ENCODE data around the gene PDE4D.
A peak's percentile ranks its signal among the peaks of the same experiment; 100 is the strongest.

Gene PDE4D

DNA sequence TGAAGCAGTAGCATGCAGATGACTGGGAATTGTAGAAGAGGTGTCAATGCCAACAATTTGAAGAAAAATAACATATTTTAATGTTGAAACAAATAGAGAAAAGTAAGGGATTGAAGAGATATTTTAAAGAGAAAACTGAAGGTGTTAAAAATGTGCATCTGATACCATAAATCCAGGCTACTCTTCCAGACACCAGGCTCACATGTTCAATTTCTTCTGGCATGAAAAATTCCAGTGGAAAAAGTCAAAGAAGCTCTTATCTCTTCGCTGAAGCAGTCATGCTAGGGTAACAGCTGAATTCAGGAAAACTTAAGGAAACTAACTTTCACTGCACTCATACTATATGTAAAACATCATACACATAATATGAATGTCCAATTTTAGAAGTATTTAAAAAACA lies 335.0 kb downstream of the PDE4D start:
- no peak overlapping the region for H3K4me3 ChIP-seq (ENCODE audit: low read length)
- TF ChIP-seq, protein P1, sequence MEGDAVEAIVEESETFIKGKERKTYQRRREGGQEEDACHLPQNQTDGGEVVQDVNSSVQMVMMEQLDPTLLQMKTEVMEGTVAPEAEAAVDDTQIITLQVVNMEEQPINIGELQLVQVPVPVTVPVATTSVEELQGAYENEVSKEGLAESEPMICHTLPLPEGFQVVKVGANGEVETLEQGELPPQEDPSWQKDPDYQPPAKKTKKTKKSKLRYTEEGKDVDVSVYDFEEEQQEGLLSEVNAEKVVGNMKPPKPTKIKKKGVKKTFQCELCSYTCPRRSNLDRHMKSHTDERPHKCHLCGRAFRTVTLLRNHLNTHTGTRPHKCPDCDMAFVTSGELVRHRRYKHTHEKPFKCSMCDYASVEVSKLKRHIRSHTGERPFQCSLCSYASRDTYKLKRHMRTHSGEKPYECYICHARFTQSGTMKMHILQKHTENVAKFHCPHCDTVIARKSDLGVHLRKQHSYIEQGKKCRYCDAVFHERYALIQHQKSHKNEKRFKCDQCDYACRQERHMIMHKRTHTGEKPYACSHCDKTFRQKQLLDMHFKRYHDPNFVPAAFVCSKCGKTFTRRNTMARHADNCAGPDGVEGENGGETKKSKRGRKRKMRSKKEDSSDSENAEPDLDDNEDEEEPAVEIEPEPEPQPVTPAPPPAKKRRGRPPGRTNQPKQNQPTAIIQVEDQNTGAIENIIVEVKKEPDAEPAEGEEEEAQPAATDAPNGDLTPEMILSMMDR (IDR thresholded peaks at IDR 0.05; ENCODE audit: insufficient read depth, low read depth, low read length, missing control alignments) = no peak
- DNase-seq (ENCODE audit: low read depth) = no peak

DNA sequence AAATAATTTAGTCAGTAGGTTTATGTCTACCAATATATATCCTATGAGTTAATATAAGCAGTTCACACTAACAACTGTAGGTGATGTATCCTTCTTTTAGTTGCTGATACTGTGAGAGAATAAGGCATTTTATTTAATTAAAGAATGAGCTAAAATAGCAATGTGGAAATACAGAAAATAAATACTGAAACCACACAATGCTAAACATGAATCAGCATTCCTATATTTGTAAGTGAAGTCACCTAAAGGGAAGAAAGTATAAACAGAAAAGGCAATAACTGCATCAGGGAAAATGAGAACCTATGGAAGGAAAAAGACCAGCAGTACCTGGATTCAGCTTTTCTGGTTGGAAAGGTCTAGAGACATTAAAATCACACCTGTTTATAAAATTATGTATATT lies 336.0 kb downstream of the PDE4D start:
- no peak for DNase-seq (ENCODE audit: low read depth)
- TF ChIP-seq, protein P1 (IDR thresholded peaks at IDR 0.05; ENCODE audit: insufficient read depth, low read depth, low read length, missing control alignments) = no peak
- H3K4me3 ChIP-seq (ENCODE audit: low read length) = no peak overlapping the region

DNA sequence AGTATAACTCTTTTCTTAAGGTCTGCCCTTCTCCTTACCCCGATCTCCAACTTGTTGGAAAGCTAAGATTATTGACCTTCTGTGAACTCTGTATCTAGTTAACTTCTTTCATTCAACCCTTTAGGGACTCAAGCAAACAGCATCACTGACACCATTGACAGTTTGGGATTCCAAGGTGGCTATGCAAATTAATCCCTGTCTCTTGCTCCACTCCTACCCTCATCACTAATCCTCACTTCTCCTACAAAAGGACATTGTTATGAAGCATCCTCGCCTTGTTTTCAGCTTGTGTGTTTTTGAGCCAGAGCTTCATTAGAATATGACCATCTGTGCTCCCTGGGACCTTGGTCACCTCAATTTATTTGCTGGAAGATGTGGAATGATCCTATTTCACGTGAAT lies 337.9 kb downstream of the PDE4D start:
- TF ChIP-seq, protein P1 (IDR thresholded peaks at IDR 0.05; ENCODE audit: insufficient read depth, low read depth, low read length, missing control alignments) = no peak
- no peak for DNase-seq (ENCODE audit: low read depth)

DNA sequence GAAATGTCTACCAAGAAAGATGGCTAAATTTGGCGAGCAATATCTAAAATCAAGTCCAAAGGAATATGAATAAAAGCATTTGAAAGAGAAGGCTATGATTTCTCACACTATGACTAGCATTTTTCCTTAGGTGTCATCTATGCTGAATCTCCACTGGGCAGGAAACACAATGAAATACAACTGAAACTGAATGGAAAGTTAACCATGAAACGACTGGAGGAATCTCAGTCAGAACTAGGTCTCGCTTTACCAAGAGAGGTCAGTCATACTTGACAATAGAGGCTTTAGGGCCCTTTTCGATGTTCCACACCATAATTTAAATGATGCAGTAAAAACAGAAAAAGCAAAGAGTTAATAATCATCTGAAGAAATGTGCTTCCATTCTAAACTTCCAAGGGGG lies 339.0 kb downstream of the PDE4D start:
- TF ChIP-seq, protein P1 (IDR thresholded peaks at IDR 0.05; ENCODE audit: insufficient read depth, low read depth, low read length, missing control alignments) = no peak
- DNase-seq (ENCODE audit: low read depth) = no peak
- no peak overlapping the region for H3K4me3 ChIP-seq (ENCODE audit: low read length)

More for the DNA sequence above, 337.9 kb downstream of the PDE4D start:
- no peak overlapping the region for H3K4me3 ChIP-seq (ENCODE audit: low read length)

DNA sequence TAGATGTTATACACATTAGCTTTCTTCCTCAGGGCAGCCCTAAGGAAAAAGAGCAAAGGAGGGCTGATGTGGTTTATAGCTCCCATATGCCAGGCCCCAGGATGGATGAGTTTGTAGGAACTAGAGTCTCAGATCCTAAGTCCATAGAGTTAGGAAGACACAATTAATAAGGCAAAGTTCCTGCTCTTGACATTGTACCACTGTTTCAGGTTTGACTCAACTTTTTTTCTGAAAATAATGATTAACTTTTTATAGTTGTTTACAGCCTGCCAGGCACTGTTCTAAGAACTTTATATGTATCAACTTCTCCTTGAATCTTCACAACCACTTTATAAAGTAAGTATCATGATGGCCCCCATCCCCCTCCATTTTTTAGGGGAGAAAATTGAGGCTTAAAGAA lies 339.5 kb downstream of the PDE4D start:
- DNase-seq (ENCODE audit: low read depth) = no peak
- TF ChIP-seq, protein P1 (IDR thresholded peaks at IDR 0.05; ENCODE audit: insufficient read depth, low read depth, low read length, missing control alignments) = no peak
- H3K4me3 ChIP-seq (ENCODE audit: low read length) = no peak overlapping the region

DNA sequence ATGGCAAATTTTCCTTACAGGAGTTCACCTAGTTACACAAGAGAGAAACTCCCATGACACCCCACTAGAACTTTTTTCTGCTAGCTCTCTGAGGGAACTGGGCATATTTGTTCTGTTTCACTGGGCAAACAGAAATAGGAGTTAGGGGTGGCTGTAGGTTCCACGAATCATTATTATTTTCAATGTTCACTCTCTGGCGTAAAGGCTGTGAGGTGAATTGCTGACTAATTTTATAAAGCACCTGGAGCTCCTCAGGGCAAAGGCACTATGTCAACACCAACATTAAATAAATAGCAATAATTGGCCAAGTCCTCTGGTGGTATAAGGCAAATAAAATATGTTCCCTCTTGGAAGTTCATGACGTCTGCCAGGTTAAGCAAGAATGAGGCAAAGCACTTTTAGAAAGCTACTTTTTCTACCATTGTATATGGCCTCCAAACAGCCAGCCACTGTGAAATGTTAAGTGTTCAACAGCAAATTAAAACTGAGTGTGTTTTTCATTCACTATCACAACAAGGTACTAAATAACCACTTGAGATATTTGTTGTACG lies 344.6 kb downstream of the PDE4D start:
- DNase-seq (ENCODE audit: low read depth) = peak; percentile 71
- TF ChIP-seq, protein P1 (IDR thresholded peaks at IDR 0.05; ENCODE audit: insufficient read depth, low read depth, low read length, missing control alignments) = no peak
- no peak overlapping the region for H3K4me3 ChIP-seq (ENCODE audit: low read length)

DNA sequence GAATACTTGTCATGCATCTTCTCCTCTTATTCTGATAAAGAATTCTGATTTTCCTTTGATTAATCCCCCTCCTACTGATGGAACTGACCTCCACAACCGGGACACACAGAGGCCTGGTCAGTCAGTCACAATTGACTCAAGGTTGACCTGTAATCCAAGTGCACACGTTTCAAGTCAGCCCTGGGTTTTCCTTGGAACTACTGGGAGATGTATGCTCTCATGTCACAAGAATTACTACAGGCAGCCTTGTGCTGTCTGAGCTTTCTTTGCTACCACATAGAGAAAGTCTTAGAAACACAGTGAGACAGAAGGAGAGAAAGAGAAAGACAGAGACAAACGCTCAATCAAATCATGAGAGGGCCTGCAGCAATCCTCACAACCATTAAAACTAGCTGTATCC lies 345.8 kb downstream of the PDE4D start:
- TF ChIP-seq, protein P1 (IDR thresholded peaks at IDR 0.05; ENCODE audit: insufficient read depth, low read depth, low read length, missing control alignments) = no peak
- no peak for DNase-seq (ENCODE audit: low read depth)
- no peak overlapping the region for H3K4me3 ChIP-seq (ENCODE audit: low read length)

Data from epithelial cell of esophagus (primary cell).